CD14-positive monocyte (primary cell): ENCODE results near the gene BIN1. TPM values are rescaled to one million over a fixed set of nuclear protein-coding genes. Genes with fewer than 3 reads are reported as not detected.

Source experiments
- DNase-seq, 3 donors: peaks; one replicate each; pipeline ENCODE4 v3.0.0-alpha.2; 2011 to 2022
- H2AFZ ChIP-seq: 2 replicates; pipeline ENCODE4 v1.6.0; 2012; ENCODE audit warnings: mild to moderate bottlenecking, low read depth, low read length, inconsistent platforms; ENCODE audit not compliant: insufficient read depth, poor library complexity, severe bottlenecking
- H3K27ac ChIP-seq, 2 donors: 1 replicate in 1 of 2; 2 replicates in 1 of 2; pipeline ENCODE4 v1.5.1; 2012 to 2013; ENCODE audit warnings: low read length in 2 of 2, control low read depth in 1 of 2, inconsistent platforms in 1 of 2, low read depth in 1 of 2, mild to moderate bottlenecking in 1 of 2
- H3K27me3 ChIP-seq, 2 donors: one replicate each; pipeline versions ENCODE4 v1.6.0 to v1.6.1; 2011 to 2013; ENCODE audit warnings: low read length in 2 of 2; ENCODE audit not compliant: control insufficient read depth in 2 of 2, insufficient read depth in 2 of 2
- H3K36me3 ChIP-seq, 2 donors: replicated peaks in 1 of 2; 1 replicate in 1 of 2; 2 replicates in 1 of 2; pipeline versions ENCODE4 v1.5.1 to v1.6.1; 2012 to 2013; ENCODE audit warnings: low read length in 2 of 2, control low read depth in 1 of 2, inconsistent platforms in 1 of 2, mild to moderate bottlenecking in 1 of 2; ENCODE audit not compliant: insufficient read depth in 2 of 2, control insufficient read depth in 1 of 2
- H3K4me1 ChIP-seq, 2 donors: 1 replicate in 1 of 2; 2 replicates in 1 of 2; pipeline versions ENCODE4 v1.5.1 to v1.6.1; 2012 to 2013; ENCODE audit warnings: low read length in 2 of 2, control low read depth in 1 of 2, inconsistent platforms in 1 of 2, mild to moderate bottlenecking in 1 of 2, moderate library complexity in 1 of 2; ENCODE audit not compliant: insufficient read depth in 2 of 2, control insufficient read depth in 1 of 2
- H3K4me2 ChIP-seq: replicated peaks from 2 replicates; pipeline ENCODE3; 2012; ENCODE audit warnings: low read length, moderate library complexity, mild to moderate bottlenecking; ENCODE audit not compliant: poor library complexity, severe bottlenecking; ENCODE audit errors: extremely low read depth
- H3K4me3 ChIP-seq, 3 experiments: fragments of 200-600 bp in 1 of 3; sonication (generic) in 1 of 3; replicated peaks in 1 of 3; 1 replicate in 2 of 3; 2 replicates in 1 of 3; pipeline ENCODE4 v1.5.1; 2011 to 2013; ENCODE audit warnings: low read length in 3 of 3, mild to moderate bottlenecking in 3 of 3, control low read depth in 2 of 3, low read depth in 2 of 3, inconsistent platforms in 1 of 3, moderate library complexity in 1 of 3
- H3K79me2 ChIP-seq: 2 replicates; pipeline ENCODE4 v1.6.0; 2012; ENCODE audit warnings: mild to moderate bottlenecking, control low read depth, inconsistent platforms, low read length, moderate library complexity; ENCODE audit not compliant: insufficient read depth
- H3K9ac ChIP-seq: 2 replicates; pipeline ENCODE4 v1.6.0; 2017; ENCODE audit warnings: low read length, mild to moderate bottlenecking; ENCODE audit not compliant: insufficient read depth, poor library complexity, severe bottlenecking
- H3K9me3 ChIP-seq, 2 donors: replicated peaks in 1 of 2; 1 replicate in 1 of 2; 2 replicates in 1 of 2; pipeline versions ENCODE4 v1.5.1 to v1.6.1; 2012 to 2013; ENCODE audit warnings: low read length in 2 of 2, control low read depth in 1 of 2; ENCODE audit not compliant: control insufficient read depth in 1 of 2, insufficient read depth in 1 of 2
- H4K20me1 ChIP-seq: 2 replicates; pipeline ENCODE4 v1.6.0; 2012; ENCODE audit warnings: mild to moderate bottlenecking, low read length, control low read depth, moderate library complexity; ENCODE audit not compliant: insufficient read depth
- H3K27ac Mint-ChIP-seq, 7 donors: one replicate each; pipeline ENCODE4 v1.8.0; 2020; ENCODE audit warnings: mild to moderate bottlenecking in 7 of 7, mixed read lengths in 7 of 7, moderate library complexity in 6 of 7, inconsistent platforms in 2 of 7
- H3K27me3 Mint-ChIP-seq, 3 donors: one replicate each; pipeline ENCODE4 v1.8.0; 2021 to 2022; ENCODE audit warnings: low read depth in 3 of 3, mild to moderate bottlenecking in 3 of 3, mixed read lengths in 3 of 3, moderate library complexity in 3 of 3, inconsistent platforms in 1 of 3
- H3K36me3 Mint-ChIP-seq, 2 donors: one replicate each; pipeline ENCODE4 v1.8.0; 2020; ENCODE audit warnings: mixed read lengths in 2 of 2, inconsistent platforms in 1 of 2, mild to moderate bottlenecking in 1 of 2
- H3K4me1 Mint-ChIP-seq: one replicate; pipeline ENCODE4 v1.8.0; 2020; ENCODE audit warnings: mild to moderate bottlenecking, mixed read lengths
- H3K4me3 Mint-ChIP-seq, 2 donors: one replicate each; pipeline ENCODE4 v1.8.0; 2020; ENCODE audit warnings: mild to moderate bottlenecking in 2 of 2, mixed read lengths in 2 of 2, moderate library complexity in 1 of 2
- H3K9me3 Mint-ChIP-seq, 7 donors: one replicate each; pipeline ENCODE4 v1.8.0; 2020 to 2022; ENCODE audit warnings: mixed read lengths in 7 of 7, mild to moderate bottlenecking in 6 of 7, moderate library complexity in 6 of 7, inconsistent platforms in 2 of 7
- WGBS: methylation state at CpG from one replicate; pipeline ENCODE4 v1.1.5; 2013; ENCODE audit warnings: missing lambda C conversion rate; ENCODE audit not compliant: insufficient coverage; 5-methylcytosine and 5-hydroxymethylcytosine counted together
- intact Hi-C, 2 donors: fragments of 100-400 bp; cut with micrococcal nuclease; formaldehyde crosslinking; loops; one replicate each; pipeline versions ENCODE4 v1.15.0 to v1.15.1; 2023
- polyA plus RNA-seq, 3 donors: library from polyadenylated mRNA; depleted of rRNA in 1 of 3; unstranded in 2 of 3; stranded (reverse) in 1 of 3; fragments of 300-500 nt in 2 of 3; fragments of >200 nt in 1 of 3; fragmentation: Illumina TruSeq in 2 of 3; gene quantifications; 1 replicate in 2 of 3; 2 replicates in 1 of 3; pipeline ENCODE4 v1.2.3, GENCODE V29; 2012 to 2021
- TF ChIP-seq, protein P1 (sequence below): fragments of 200-600 bp; IDR thresholded peaks from one replicate; pipeline ENCODE4 v1.8.0; 2022; ENCODE audit warnings: antibody characterized with exemption, mild to moderate bottlenecking

BIN1 gene
- polyA plus RNA-seq, 3 donors: 3.4 to 7.5 (median 4.1) TPM

DNA sequence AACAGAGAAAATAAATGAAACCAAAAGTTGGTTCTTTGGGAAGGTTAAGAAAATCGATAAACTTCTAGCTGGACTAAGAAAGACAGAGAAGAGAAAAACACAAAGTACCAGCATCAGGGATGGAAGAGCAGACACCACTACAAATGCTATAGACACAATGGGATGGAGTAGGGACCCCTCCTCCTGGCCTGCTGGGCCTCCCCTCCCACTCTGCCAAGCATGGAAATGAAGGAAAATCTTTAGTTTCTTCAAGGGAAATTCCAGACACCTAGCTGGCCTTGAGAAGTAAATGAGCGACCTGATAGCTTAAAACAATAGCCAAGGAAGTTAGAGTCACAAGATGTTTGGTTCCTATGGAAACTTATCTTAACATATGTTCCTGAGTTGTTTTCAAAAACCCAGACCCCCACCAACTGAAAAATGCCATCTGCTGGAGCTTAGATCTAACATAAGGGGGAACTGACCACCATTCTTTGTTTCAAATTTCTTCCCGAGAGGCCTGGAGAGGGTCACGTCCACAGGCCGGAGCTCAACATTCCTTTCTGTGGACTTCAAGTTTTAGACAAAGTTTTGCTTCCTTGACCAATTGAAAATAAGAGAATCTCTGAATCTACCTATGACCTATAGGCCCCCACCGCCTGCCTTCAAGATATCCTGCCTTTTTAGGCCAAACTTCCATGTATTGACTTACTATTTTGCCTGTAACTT is 101.9 kb downstream of the BIN1 start:
- H3K27ac Mint-ChIP-seq: no peak overlapping the region
- no peak for DNase-seq
- no peaks in the 10 kb centered on the region for H3K36me3 ChIP-seq

DNA sequence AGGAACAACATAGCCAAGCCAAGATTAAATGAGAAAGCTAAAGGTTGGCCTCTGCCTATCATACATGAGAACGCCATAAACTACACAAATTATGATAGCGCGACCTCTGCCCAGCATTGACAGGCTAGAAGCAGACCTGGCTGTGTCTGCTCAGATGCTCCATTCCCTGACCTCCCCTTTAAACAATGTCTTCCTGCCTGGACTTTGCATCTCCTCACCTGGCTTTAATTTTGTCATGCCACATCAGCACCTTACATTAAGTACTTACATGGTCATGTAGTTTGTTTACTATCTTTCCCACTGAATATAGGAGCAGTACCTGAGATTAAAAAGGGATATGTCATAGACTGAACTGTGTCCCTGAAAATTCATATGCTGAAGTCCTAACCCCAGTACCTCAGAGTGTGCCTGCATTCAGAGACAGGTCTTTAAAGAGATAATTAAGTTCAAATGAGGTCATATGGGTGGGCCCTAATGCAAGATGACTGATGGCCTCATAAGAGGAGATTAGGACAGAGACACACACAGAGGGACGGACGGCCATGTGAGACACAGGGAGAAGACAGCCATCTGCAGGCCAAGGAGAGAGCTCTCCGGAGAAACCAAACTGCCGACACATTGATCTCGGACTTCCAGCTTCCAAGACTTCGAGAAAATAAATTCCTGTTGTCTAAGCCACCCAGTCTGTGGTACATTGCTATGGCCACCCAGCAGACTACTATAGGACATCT is 103.7 kb downstream of the BIN1 start:
- H3K9me3 ChIP-seq: no peaks in the 10 kb centered on the region
- Mint-ChIP-seq H3K27ac (no peak overlapping the region), H3K27me3 (peaks cover 0 to 3% (median 3%) of the 10 kb centered on the region in 3 donors), H3K4me1 (no peaks in the 10 kb centered on the region), H3K4me3 (no peak overlapping the region), H3K36me3 (no peaks in the 10 kb centered on the region), H3K9me3 (peaks cover 0 to 2% (median 0%) of the 10 kb centered on the region in 7 donors)
- intact Hi-C loops: no loop called here
- no peaks in the 10 kb centered on the region for H3K27me3 ChIP-seq
- no peak overlapping the region for H3K4me3 ChIP-seq
- no peaks in the 10 kb centered on the region for H3K79me2 ChIP-seq
- H3K27ac ChIP-seq: no peak overlapping the region
- no peak overlapping the region for H2AFZ ChIP-seq
- no peaks in the 10 kb centered on the region for H3K36me3 ChIP-seq
- no peak overlapping the region for H3K4me2 ChIP-seq
- no peaks in the 10 kb centered on the region for H3K4me1 ChIP-seq
- no peaks in the 10 kb centered on the region for H4K20me1 ChIP-seq
- H3K9ac ChIP-seq: no peak overlapping the region
- TF ChIP-seq, protein P1, sequence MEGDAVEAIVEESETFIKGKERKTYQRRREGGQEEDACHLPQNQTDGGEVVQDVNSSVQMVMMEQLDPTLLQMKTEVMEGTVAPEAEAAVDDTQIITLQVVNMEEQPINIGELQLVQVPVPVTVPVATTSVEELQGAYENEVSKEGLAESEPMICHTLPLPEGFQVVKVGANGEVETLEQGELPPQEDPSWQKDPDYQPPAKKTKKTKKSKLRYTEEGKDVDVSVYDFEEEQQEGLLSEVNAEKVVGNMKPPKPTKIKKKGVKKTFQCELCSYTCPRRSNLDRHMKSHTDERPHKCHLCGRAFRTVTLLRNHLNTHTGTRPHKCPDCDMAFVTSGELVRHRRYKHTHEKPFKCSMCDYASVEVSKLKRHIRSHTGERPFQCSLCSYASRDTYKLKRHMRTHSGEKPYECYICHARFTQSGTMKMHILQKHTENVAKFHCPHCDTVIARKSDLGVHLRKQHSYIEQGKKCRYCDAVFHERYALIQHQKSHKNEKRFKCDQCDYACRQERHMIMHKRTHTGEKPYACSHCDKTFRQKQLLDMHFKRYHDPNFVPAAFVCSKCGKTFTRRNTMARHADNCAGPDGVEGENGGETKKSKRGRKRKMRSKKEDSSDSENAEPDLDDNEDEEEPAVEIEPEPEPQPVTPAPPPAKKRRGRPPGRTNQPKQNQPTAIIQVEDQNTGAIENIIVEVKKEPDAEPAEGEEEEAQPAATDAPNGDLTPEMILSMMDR: no peak
- 89% methylated on average over 5 of the region's 9 CpGs for WGBS
- DNase-seq: no peak

More for the DNA sequence above, 101.9 kb downstream of the BIN1 start:
- Histone ChIP-seq H3K4me2 (no peak overlapping the region), H3K27me3 (no peaks in the 10 kb centered on the region), H3K27ac (no peak overlapping the region), H3K4me1 (no peaks in the 10 kb centered on the region), H3K79me2 (no peaks in the 10 kb centered on the region), H3K9me3 (no peaks in the 10 kb centered on the region), H2AFZ (no peak overlapping the region), H4K20me1 (no peaks in the 10 kb centered on the region), H3K9ac (no peak overlapping the region), H3K4me3 (no peak overlapping the region)
- intact Hi-C loops: no loop called here
- Mint-ChIP-seq H3K9me3 (peaks cover 0 to 2% (median 0%) of the 10 kb centered on the region in 7 donors), H3K27me3 (peaks cover 0 to 3% (median 2%) of the 10 kb centered on the region in 3 donors), H3K4me3 (no peak overlapping the region), H3K4me1 (no peaks in the 10 kb centered on the region), H3K36me3 (no peaks in the 10 kb centered on the region)
- TF ChIP-seq, protein P1: no peak
- 97% methylated on average over 3 of the region's 6 CpGs for WGBS
